AG04449 (cell line): Measurements from ENCODE around the gene AKIRIN2.
"Not testable (repeated sequence)": the region's sequence is repeated elsewhere in the genome, so short reads cannot be mapped to it uniquely, and the experiment has no call there.

ENCODE experiments used
- CTCF ChIA-PET: fragments of 350-600 bp; formaldehyde crosslinking; extraction: SDS; loops from one replicate; lab custom pipeline; 2021; ENCODE audit warnings: antibody characterized with exemption; lab: Yijun Ruan, JAX
- POLR2A ChIA-PET: fragments of 400-600, 350-600 bp; formaldehyde crosslinking; extraction: SDS; loops from one replicate; lab custom pipeline; 2020; ENCODE audit warnings: antibody characterized with exemption, inconsistent platforms; lab: Yijun Ruan, JAX
- DNase-seq: peaks from one replicate; pipeline ENCODE4 v3.0.0-alpha.2; 2010; ENCODE audit warnings: low read depth, low spot score
- H3K4me3 ChIP-seq: 2 replicates; pipeline ENCODE4 v1.5.1; 2011; ENCODE audit warnings: low read depth, mild to moderate bottlenecking, control low read depth, low read length
- TF ChIP-seq, protein P1 (sequence below): IDR thresholded peaks from one replicate; pipeline ENCODE4 v1.5.1; 2011; ENCODE audit warnings: mild to moderate bottlenecking, moderate library complexity, low read length, control low read depth, inconsistent platforms; ENCODE audit not compliant: insufficient read depth; ENCODE audit errors: missing control alignments

The AKIRIN2 gene

DNA sequence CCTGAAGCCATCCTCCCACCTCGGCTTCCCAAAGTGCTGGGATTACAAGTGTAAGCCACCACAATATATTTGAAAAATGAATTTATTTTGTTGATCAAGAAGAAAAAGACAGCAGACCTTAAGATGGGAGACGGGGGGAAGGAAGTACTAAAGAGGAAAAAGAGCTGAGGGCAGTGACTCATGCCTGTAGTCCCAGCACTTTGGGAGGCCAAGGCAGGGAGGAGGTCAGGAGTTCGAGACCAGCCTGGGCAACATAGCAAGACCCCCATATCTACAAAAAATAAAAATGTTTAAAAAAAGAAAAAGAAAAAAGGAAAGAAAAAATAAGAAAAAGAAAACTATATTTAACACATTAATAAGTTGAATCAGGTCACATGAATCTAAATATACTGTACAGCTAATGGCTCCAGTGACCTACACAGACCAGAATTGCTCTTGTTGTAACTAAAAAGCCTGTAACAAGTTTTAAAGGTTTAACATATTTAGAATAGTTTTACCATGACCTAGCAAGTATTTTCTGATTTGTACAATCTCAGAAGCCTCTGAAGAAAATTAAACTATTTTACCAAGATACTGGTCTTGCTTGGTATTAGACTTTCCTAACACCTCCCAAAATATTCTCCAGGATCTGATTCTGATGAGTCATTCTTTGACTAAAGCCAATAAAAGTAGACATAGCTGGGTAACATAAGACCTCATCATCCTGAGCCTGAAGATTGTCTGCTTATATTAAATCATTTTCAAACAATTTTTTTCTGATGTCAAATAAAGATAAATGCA, 4.3 kb upstream of the AKIRIN2 start:
- CTCF ChIA-PET = interaction anchor here (0.8 kb wide), 2 partner anchors 17 to 18 kb away, joined by 3 read pairs; no protein-coding TSS in a partner anchor
- POLR2A ChIA-PET = interaction anchor here (1.0 to 1.1 kb wide), 2 partner anchors 8 to 9 kb away, joined by 3 to 4 read pairs; no protein-coding TSS in a partner anchor
- no peak overlapping the region for H3K4me3 ChIP-seq
- peak; percentile 63 for DNase-seq
- TF ChIP-seq, protein P1, sequence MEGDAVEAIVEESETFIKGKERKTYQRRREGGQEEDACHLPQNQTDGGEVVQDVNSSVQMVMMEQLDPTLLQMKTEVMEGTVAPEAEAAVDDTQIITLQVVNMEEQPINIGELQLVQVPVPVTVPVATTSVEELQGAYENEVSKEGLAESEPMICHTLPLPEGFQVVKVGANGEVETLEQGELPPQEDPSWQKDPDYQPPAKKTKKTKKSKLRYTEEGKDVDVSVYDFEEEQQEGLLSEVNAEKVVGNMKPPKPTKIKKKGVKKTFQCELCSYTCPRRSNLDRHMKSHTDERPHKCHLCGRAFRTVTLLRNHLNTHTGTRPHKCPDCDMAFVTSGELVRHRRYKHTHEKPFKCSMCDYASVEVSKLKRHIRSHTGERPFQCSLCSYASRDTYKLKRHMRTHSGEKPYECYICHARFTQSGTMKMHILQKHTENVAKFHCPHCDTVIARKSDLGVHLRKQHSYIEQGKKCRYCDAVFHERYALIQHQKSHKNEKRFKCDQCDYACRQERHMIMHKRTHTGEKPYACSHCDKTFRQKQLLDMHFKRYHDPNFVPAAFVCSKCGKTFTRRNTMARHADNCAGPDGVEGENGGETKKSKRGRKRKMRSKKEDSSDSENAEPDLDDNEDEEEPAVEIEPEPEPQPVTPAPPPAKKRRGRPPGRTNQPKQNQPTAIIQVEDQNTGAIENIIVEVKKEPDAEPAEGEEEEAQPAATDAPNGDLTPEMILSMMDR = no peak

DNA sequence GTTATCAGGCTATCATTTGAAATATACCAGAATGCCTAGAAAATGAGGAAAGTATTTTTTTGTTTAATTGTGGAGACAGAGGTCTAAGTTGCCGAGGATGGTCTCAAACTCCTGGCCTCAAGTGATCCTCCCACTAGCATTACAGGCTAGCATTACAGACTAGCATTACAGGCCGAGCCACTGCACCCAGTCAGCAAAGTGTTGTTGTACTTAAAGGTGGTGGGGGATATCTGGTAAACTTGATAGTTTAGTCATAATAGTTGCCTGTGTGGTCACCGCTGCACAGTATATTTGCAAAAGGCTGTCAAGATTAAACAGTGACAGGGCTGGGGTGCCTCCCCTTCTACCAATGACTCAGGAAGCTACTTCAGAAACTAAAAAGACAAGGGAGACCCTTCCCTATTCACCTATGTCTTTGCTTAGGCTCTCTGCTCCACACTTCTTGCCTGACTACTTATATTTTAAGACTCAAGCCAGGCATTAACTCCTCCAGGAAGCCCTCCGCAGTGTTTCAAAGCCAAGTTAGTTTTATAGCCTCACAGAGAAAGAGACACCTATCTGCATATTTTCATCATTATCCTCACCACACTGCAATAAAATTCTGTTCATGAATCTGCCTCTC, 3.1 kb upstream of the AKIRIN2 start:
- no peak for DNase-seq
- TF ChIP-seq, protein P1 = no peak
- POLR2A ChIA-PET = interaction anchor here (1.0 to 1.1 kb wide), 2 partner anchors 9 to 13 kb away, joined by 3 read pairs; no protein-coding TSS in a partner anchor
- H3K4me3 ChIP-seq = no peak overlapping the region
- CTCF ChIA-PET = no interaction called here

DNA sequence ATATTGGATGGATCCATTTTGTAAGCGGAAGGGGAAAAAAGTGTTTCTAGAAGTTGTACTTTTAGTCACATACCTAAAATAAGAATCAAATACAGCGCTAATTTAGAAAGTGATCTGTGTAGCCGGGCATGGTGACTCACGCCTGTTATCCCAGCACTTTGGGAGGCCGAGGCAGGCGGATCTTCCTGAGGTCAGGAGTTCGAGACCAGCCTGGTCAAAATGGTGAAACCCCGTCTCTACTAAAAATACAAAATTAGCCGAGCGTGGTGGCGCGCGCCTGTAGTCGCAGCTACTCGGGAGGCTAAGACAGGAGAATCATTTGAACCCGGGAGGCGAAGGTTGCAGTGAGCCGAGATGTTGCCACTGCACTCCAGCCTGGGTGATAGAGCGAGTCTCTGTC, 1.0 kb upstream of the AKIRIN2 start:
- peak overlapping the region; percentile 60 for H3K4me3 ChIP-seq
- ChIA-PET POLR2A (interaction anchor here (1.6 to 1.7 kb wide), 2 partner anchors 11 to 114 kb away, joined by 4 to 5 read pairs; partner anchors contain the start of gene RARS2), CTCF (interaction anchor here (1.0 kb wide), 1 partner anchor 20 kb away, joined by 3 read pairs; no protein-coding TSS in a partner anchor)
- not testable (repeated sequence) for DNase-seq

DNA sequence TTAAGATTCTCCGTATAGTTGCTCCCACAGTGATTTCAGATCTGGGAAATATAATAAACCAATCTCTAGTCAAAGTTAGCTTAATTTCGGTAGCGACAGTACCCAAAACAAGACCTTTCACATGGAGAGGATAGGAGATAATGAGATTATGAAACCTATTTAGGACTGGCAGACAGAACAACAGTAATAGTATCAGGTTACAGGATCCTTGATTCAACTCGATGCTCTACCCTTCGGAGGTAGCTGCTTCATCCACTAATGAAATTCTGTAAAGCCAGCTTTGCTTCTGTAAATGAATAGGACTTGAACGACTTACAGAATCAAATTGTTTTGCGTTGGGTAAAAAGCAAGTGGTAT, 534 bp upstream of the AKIRIN2 start:
- TF ChIP-seq, protein P1 = no peak
- peak overlapping the region; percentile 60 for H3K4me3 ChIP-seq
- CTCF ChIA-PET = interaction anchor here (1.0 kb wide), 1 partner anchor 21 kb away, joined by 3 read pairs; no protein-coding TSS in a partner anchor
- POLR2A ChIA-PET = interaction anchor here (0.6 to 1.7 kb wide), 9 partner anchors 12 to 1378 kb away, joined by 3 to 5 read pairs (median 4); partner anchors contain the start of genes PNRC1 and RARS2
- no peak for DNase-seq

DNA sequence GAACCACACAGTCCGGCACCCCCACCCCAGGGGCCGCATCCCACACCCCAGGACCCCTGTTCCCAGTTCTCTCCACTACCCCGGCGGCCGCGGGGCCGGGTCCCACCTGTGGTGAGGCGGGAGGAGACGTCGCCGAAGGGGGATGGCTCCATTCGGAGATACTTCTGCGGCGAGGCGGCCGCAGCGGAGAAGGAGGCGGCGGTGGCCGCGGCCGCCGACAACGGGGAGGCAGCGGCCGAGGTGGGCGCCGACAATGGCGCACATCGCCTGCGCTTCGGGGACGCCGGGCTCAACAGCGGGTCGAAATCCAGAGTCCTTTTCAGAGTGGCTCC, 723 bp downstream of the AKIRIN2 start:
- DNase-seq = no peak
- POLR2A ChIA-PET = interaction anchor here (1.7 kb wide), 1 partner anchor 112 kb away, joined by 5 read pairs; the partner anchor contains the start of gene RARS2
- H3K4me3 ChIP-seq = peak overlapping the region; percentile 88
- TF ChIP-seq, protein P1 = no peak
- CTCF ChIA-PET = no interaction called here

DNA sequence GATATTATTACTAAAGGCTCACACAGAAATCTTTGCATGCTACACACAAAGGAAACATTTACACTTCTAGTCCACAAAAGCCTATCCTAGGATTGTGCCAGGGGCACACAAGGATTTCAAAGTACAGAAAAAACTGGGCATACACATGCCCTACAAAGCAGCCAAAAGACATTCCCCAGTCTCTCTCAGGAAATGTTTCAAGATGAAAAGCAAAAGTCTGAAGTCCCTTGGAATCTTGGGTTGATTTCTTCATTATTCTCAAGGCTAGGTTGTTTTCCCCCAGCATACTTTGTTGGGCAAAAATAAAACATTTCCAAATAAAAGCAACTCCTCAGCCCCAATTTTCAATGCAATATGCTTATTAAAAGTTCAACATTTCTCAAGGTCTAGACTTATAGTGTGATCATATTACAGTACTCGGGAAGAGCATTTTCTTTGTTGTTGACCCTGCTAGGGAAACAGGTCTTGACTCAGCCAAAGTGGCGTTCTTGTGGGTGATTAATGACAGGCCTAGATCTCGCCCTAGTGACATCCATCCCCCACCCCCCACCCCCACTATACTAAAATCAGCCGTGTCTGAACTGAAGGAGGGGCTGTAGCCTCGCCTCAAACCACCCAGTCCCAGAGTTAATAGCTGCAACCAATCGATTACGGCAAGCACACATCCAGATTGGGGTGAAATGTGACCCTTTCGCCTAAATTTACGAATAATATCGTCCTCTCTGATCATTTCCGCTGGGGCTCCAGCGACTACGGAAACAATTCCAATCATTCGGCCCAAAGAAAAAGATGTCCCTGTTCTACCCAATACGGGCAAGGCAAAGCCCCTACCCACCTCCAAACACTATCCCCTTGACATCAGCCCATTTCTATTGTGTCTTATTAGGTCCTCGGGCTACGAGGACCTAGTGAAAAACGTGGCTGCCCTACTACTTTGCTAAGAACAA, 1.4 kb downstream of the AKIRIN2 start:
- DNase-seq = no peak
- peak overlapping the region; percentile 88 for H3K4me3 ChIP-seq
- CTCF ChIA-PET = no interaction called here
- POLR2A ChIA-PET = interaction anchor here (0.7 kb wide), 1 partner anchor 15 kb away, joined by 4 read pairs; no protein-coding TSS in a partner anchor
- TF ChIP-seq, protein P1 = peak; percentile 5
